Liver (tissue), 3 donors: ENCODE measurements around the gene TCERG1L.

Source experiments
- GABPA ChIP-seq, 2 donors: IDR thresholded peaks in 1 of 2; conservative IDR thresholded peaks in 1 of 2; 2 replicates each; pipeline ENCODE4 v1.6.1; 2016; ENCODE audit warnings: antibody characterized with exemption in 2 of 2, mild to moderate bottlenecking in 1 of 2, moderate library complexity in 1 of 2
- TF ChIP-seq, protein P1 (sequence below): fragments of 150-350 bp; IDR thresholded peaks from 2 replicates; pipeline ENCODE4 v1.5.1; 2017; ENCODE audit warnings: improper control_type of control experiment, low read depth, low read length; ENCODE audit not compliant: missing input control
- TF ChIP-seq, protein P2 (sequence below): IDR thresholded peaks from 2 replicates; pipeline ENCODE4 v1.6.1; 2016; ENCODE audit warnings: antibody characterized with exemption, mild to moderate bottlenecking
- donor health status: healthy.
- donor health status: healthy.

DNA sequence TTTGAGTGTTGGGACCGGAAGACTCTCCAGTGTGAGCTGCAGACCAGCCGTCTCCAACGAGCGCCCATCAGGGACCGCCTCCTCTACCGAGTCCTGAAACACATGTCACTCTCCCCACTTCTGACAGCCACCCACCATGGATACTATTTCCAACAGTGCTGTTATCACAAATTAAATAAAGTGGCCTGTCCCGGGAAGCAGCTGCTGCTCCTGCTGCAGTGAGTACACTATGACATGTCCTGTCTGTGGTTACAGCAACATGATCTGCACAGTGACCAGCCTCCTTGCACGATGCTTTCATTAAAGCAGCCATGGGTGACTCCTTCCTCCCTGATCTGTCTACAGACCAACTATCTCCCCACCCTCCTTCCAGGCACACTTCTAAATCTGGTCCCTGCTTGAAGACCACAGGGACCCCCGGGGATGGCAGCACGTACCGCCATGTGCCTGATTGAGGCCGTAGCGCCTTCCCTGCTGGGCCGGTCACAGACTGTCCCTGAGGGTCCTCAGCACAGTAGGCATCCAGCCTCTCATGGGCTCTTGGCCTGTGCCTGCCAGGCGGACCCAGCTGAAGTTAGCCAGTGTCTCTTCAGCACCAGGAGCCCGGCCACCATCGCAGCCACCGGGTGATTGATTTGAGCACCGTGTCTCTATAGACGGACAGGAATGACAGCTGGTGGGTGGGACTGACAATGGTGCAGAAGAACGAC, 58.8 kb downstream of the TCERG1L start:
- TF ChIP-seq, protein P1, sequence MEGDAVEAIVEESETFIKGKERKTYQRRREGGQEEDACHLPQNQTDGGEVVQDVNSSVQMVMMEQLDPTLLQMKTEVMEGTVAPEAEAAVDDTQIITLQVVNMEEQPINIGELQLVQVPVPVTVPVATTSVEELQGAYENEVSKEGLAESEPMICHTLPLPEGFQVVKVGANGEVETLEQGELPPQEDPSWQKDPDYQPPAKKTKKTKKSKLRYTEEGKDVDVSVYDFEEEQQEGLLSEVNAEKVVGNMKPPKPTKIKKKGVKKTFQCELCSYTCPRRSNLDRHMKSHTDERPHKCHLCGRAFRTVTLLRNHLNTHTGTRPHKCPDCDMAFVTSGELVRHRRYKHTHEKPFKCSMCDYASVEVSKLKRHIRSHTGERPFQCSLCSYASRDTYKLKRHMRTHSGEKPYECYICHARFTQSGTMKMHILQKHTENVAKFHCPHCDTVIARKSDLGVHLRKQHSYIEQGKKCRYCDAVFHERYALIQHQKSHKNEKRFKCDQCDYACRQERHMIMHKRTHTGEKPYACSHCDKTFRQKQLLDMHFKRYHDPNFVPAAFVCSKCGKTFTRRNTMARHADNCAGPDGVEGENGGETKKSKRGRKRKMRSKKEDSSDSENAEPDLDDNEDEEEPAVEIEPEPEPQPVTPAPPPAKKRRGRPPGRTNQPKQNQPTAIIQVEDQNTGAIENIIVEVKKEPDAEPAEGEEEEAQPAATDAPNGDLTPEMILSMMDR = no peak
- TF ChIP-seq, protein P2, sequence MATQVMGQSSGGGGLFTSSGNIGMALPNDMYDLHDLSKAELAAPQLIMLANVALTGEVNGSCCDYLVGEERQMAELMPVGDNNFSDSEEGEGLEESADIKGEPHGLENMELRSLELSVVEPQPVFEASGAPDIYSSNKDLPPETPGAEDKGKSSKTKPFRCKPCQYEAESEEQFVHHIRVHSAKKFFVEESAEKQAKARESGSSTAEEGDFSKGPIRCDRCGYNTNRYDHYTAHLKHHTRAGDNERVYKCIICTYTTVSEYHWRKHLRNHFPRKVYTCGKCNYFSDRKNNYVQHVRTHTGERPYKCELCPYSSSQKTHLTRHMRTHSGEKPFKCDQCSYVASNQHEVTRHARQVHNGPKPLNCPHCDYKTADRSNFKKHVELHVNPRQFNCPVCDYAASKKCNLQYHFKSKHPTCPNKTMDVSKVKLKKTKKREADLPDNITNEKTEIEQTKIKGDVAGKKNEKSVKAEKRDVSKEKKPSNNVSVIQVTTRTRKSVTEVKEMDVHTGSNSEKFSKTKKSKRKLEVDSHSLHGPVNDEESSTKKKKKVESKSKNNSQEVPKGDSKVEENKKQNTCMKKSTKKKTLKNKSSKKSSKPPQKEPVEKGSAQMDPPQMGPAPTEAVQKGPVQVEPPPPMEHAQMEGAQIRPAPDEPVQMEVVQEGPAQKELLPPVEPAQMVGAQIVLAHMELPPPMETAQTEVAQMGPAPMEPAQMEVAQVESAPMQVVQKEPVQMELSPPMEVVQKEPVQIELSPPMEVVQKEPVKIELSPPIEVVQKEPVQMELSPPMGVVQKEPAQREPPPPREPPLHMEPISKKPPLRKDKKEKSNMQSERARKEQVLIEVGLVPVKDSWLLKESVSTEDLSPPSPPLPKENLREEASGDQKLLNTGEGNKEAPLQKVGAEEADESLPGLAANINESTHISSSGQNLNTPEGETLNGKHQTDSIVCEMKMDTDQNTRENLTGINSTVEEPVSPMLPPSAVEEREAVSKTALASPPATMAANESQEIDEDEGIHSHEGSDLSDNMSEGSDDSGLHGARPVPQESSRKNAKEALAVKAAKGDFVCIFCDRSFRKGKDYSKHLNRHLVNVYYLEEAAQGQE = no peak
- TF ChIP-seq GABPA (IDR thresholded peaks at IDR 0.05 in 1 of 2, conservative IDR thresholded peaks at IDR 0.05 in 1 of 2) = no peak
